ENCODE measurements around the gene DHX38.
"Not testable (repeated sequence)": the region's sequence is repeated elsewhere in the genome, so short reads cannot be mapped to it uniquely, and the experiment has no call there.

Gene DHX38

DNA sequence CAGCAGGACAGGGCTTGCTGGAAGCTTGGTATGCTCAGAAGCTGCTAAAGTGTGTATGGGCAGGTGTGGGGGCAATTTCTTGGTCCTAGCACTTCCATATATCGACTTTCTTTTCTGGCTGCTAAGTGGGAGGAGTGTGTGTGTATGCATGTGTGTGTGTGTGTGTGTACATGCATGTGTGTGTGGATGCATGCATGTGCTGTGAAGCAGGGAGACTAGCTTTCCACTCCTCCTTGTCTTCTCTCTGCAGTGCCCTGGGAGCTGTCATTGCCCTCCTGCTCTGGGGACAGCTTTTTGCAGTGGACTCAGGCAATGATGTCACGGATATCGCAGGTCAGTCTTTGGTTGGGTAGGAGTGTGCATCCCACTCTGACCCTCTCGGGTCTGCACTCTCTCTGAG lies 37.7 kb upstream of the DHX38 start:
- TF ChIP-seq, protein P1, sequence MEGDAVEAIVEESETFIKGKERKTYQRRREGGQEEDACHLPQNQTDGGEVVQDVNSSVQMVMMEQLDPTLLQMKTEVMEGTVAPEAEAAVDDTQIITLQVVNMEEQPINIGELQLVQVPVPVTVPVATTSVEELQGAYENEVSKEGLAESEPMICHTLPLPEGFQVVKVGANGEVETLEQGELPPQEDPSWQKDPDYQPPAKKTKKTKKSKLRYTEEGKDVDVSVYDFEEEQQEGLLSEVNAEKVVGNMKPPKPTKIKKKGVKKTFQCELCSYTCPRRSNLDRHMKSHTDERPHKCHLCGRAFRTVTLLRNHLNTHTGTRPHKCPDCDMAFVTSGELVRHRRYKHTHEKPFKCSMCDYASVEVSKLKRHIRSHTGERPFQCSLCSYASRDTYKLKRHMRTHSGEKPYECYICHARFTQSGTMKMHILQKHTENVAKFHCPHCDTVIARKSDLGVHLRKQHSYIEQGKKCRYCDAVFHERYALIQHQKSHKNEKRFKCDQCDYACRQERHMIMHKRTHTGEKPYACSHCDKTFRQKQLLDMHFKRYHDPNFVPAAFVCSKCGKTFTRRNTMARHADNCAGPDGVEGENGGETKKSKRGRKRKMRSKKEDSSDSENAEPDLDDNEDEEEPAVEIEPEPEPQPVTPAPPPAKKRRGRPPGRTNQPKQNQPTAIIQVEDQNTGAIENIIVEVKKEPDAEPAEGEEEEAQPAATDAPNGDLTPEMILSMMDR (IDR thresholded peaks at IDR 0.05; ENCODE audit: extremely low read depth, insufficient read depth, missing control alignments), result no peak
- DNase-seq (ENCODE audit: low spot score), result no peak
- in situ Hi-C loops (cut with MboI; ENCODE audit: low pct_unique_long_range_greater_than_20kb, low sequenced_read_pairs, unreplicated experiment), result no loop called here

DNA sequence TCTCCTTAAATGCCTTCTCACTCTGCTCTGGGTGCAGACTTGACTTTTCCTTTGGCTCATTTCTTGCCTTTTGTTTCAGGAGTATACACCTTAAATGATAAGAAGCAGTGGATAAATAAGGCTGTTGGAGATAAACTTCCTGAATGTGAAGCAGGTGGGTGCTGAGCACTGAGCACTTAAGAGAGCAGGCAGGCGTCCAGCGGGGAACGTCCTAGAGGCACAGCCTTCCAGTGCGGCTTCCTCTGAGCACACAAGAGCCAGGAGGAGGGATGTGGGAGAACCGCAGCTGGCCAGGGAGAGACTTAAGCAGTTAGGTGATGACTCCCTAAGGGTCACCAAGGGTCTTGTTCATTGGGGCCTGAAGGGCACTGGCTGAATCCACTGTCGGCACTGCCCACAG lies 36.3 kb upstream of the DHX38 start:
- DNase-seq (ENCODE audit: low spot score); in situ Hi-C loops (cut with MboI; ENCODE audit: low pct_unique_long_range_greater_than_20kb, low sequenced_read_pairs, unreplicated experiment): not testable (repeated sequence)

DNA sequence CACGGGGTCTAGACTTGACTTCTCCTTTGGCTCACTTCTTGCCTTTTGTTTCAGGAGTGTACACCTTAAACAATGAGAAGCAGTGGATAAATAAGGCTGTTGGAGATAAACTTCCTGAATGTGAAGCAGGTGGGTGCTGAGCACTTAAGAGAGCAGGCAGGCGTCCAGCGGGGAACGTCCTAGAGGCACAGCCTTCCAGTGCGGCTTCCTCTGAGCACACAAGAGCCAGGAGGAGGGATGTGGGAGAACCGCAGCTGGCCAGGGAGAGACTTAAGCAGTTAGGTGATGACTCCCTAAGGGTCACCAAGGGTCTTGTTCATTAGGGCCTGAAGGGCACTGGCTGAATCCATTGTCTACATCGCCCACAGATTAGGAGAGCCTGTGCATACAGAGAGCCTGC lies 34.6 kb upstream of the DHX38 start:
- in situ Hi-C loops (cut with MboI; ENCODE audit: low pct_unique_long_range_greater_than_20kb, low sequenced_read_pairs, unreplicated experiment); DNase-seq (ENCODE audit: low spot score): not testable (repeated sequence)

DNA sequence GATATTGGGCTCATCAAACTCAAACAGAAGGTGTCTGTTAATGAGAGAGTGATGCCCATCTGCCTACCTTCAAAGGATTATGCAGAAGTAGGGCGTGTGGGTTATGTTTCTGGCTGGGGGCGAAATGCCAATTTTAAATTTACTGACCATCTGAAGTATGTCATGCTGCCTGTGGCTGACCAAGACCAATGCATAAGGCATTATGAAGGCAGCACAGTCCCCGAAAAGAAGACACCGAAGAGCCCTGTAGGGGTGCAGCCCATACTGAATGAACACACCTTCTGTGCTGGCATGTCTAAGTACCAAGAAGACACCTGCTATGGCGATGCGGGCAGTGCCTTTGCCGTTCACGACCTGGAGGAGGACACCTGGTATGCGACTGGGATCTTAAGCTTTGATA lies 33.2 kb upstream of the DHX38 start:
- in situ Hi-C loops (cut with MboI; ENCODE audit: low pct_unique_long_range_greater_than_20kb, low sequenced_read_pairs, unreplicated experiment), result no loop called here
- DNase-seq (ENCODE audit: low spot score), result no peak
- TF ChIP-seq, protein P1 (IDR thresholded peaks at IDR 0.05; ENCODE audit: extremely low read depth, insufficient read depth, missing control alignments), result no peak

DNA sequence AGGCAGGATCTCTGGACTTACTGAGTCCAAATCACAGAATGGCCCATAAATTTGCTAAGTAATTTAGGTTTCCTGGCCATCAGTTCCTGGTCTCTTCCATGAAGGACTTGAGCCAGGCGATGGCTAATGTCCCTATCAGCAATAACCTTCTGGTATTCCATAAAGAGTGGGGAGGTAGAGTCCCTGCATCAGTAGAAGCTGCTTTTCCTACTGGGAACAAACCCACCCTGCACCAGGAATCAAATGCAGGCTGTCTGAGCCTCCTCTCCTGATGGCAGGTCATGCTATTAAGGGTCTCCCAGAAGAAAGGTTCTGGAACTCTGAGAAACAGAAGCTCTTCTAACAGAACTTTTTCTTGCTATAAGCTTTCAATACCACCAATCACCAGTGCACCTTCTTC lies 32.1 kb upstream of the DHX38 start:
- TF ChIP-seq, protein P1 (IDR thresholded peaks at IDR 0.05; ENCODE audit: extremely low read depth, insufficient read depth, missing control alignments), result no peak
- in situ Hi-C loops (cut with MboI; ENCODE audit: low pct_unique_long_range_greater_than_20kb, low sequenced_read_pairs, unreplicated experiment), result no loop called here
- DNase-seq (ENCODE audit: low spot score), result no peak

DNA sequence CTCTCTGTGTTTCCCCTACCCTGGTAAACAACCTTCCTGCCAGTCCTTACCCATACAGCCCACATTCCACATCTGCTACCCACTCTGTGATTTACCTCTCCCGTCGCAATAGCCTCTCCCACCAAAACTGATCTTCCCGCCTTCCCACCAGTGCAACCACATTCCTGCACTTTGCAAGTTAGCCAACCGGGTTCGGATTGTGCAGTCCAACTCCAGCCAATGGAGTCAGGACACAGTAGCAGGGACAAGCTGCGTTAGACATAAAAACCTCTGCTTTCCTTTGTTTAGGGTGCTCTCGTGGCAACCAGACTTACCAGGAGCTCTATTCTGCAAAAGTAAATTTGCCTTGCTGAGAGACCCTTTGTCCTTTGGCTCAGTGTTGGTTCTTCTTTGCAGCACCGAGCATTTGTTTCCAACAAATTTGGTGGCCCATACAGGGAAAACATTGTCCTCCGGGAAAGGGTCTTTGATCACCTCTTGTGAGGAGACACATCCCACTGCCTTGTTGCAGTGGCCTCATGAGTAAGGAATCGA lies 29.2 kb upstream of the DHX38 start:
- in situ Hi-C loops (cut with MboI; ENCODE audit: low pct_unique_long_range_greater_than_20kb, low sequenced_read_pairs, unreplicated experiment), result no loop called here
- no peak for DNase-seq (ENCODE audit: low spot score)
- TF ChIP-seq, protein P1 (IDR thresholded peaks at IDR 0.05; ENCODE audit: extremely low read depth, insufficient read depth, missing control alignments), result no peak

DNA sequence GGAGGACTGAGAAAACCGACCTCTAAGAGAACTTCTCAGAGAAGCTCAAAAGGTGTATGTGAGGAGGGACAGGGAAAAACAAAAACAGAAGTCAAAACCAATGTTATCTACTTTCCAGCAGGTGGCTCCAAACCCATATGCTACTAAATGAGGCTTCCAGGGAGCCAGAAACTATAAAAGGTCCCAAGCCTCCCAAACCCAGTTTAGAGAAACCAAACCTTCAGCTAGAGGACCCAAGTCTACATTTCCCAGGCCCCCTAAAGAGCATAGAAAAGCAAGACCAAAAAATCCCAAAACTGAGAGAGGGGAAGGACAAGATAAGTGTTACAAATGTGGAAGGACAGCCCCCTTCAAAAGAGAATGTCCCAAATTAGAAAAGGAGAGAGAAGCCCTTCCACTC lies 26.9 kb upstream of the DHX38 start:
- DNase-seq (ENCODE audit: low spot score), result peak; percentile 50
- in situ Hi-C loops (cut with MboI; ENCODE audit: low pct_unique_long_range_greater_than_20kb, low sequenced_read_pairs, unreplicated experiment), result no loop called here
- TF ChIP-seq, protein P1 (IDR thresholded peaks at IDR 0.05; ENCODE audit: extremely low read depth, insufficient read depth, missing control alignments), result peak; percentile 69

DNA sequence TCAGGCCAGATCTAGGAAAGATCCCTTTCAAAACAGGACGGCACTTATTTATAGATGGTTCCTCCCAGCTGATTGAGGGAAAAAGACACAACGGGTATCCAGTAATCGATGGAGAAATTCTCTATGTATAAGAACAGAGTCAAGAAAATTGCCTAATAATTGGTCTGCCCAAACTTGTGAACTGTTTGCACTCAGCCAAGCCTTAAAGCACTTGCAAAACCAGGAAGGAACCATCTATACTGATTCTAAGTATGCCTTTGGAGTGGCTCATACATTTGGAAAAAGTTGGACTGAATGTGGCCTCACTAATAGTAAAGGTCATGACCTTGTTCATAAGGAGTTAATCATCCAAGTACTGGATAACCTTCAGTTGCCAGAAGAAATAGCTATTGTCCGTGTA lies 24.7 kb upstream of the DHX38 start:
- in situ Hi-C loops (cut with MboI; ENCODE audit: low pct_unique_long_range_greater_than_20kb, low sequenced_read_pairs, unreplicated experiment), result no loop called here
- no peak for DNase-seq (ENCODE audit: low spot score)
- TF ChIP-seq, protein P1 (IDR thresholded peaks at IDR 0.05; ENCODE audit: extremely low read depth, insufficient read depth, missing control alignments), result no peak

Data from GM13977 (cell line).